IMR-90 (cell line): ENCODE measurements around the gene ADAMTSL2. TPM values are rescaled to one million over a fixed set of nuclear protein-coding genes. Genes with fewer than 3 reads are reported as not detected.

Source experiments
- ATAC-seq: fragments of 200-7000 bp; cut with Tn5 transposase; 2 replicates; pipeline ENCODE4 v1.9.1; 2020; ENCODE audit warnings: low read depth, mild to moderate bottlenecking, moderate library complexity
- BruUV-seq: library from RNA; stranded (reverse); fragments of 400-500 nt; replicated peaks from 2 replicates; lab custom pipeline; 2021; lab: Mats Ljungman, UMichigan
- CTCF ChIA-PET: fragments of 300-600 bp; formaldehyde crosslinking; extraction: SDS; loops from one replicate; lab custom pipeline; 2021; ENCODE audit warnings: antibody characterized with exemption; lab: Yijun Ruan, JAX
- POLR2A ChIA-PET: fragments of 300-600 bp; sonication (Branson Sonifier 250); formaldehyde crosslinking; loops from one replicate; lab custom pipeline; 2022; ENCODE audit warnings: antibody characterized with exemption; ENCODE audit not compliant: unreplicated experiment; lab: Charles Lee
- DNase-seq: peaks from one replicate; pipeline ENCODE4 v3.0.0; 2013
- H2AFZ ChIP-seq: replicated peaks from 2 replicates; pipeline ENCODE3; 2013; ENCODE audit warnings: low read length, mild to moderate bottlenecking; ENCODE audit not compliant: poor library complexity
- H2AK5ac ChIP-seq: 2 replicates; pipeline ENCODE4 v1.6.1; 2013; ENCODE audit warnings: low read depth, low read length, inconsistent platforms
- H2AK9ac ChIP-seq: replicated peaks from 2 replicates; pipeline ENCODE3; 2013; ENCODE audit warnings: mild to moderate bottlenecking, low read depth, low read length, moderate library complexity; ENCODE audit not compliant: poor library complexity
- H2BK120ac ChIP-seq: 2 replicates; pipeline ENCODE4 v1.6.1; 2013; ENCODE audit warnings: low read depth, low read length, inconsistent platforms
- H2BK15ac ChIP-seq: 3 replicates; pipeline ENCODE4 v1.6.1; 2013; ENCODE audit warnings: low read depth, low read length, inconsistent platforms
- H2BK20ac ChIP-seq: 2 replicates; pipeline ENCODE4 v1.6.1; 2013; ENCODE audit warnings: low read depth, mild to moderate bottlenecking, inconsistent platforms, low read length, moderate library complexity
- H2BK5ac ChIP-seq: 2 replicates; pipeline ENCODE4 v1.6.1; 2013; ENCODE audit warnings: mild to moderate bottlenecking, low read depth, low read length, inconsistent platforms; ENCODE audit not compliant: poor library complexity, severe bottlenecking
- H3K14ac ChIP-seq: replicated peaks from 2 replicates; pipeline ENCODE4 v1.6.1; 2013; ENCODE audit warnings: low read depth, low read length, inconsistent platforms
- H3K18ac ChIP-seq: 2 replicates; pipeline ENCODE4 v1.6.1; 2013; ENCODE audit warnings: low read depth, low read length, control low read depth
- H3K23ac ChIP-seq: 2 replicates; pipeline ENCODE4 v1.6.1; 2013; ENCODE audit warnings: low read depth, low read length, inconsistent platforms
- H3K27ac ChIP-seq: 2 replicates; pipeline ENCODE4 v1.5.1; 2013; ENCODE audit warnings: mild to moderate bottlenecking, control low read depth, low read length; ENCODE audit not compliant: insufficient read depth
- H3K27me3 ChIP-seq: 2 replicates; pipeline ENCODE4 v1.6.1; 2013; ENCODE audit warnings: low read length; ENCODE audit not compliant: control insufficient read depth, insufficient read depth
- H3K36me3 ChIP-seq: 2 replicates; pipeline ENCODE4 v1.6.1; 2013; ENCODE audit warnings: low read length, mixed read lengths; ENCODE audit not compliant: control insufficient read depth, insufficient read depth
- H3K4ac ChIP-seq: 2 replicates; pipeline ENCODE4 v1.6.1; 2013; ENCODE audit warnings: low read depth, low read length, inconsistent platforms
- H3K4me1 ChIP-seq: 2 replicates; pipeline ENCODE4 v1.6.1; 2013; ENCODE audit warnings: low read length, mixed read lengths; ENCODE audit not compliant: control insufficient read depth, insufficient read depth
- H3K4me2 ChIP-seq: 2 replicates; pipeline ENCODE4 v1.6.1; 2013; ENCODE audit warnings: low read depth, mild to moderate bottlenecking, control low read depth, low read length, moderate library complexity
- H3K4me3 ChIP-seq: 2 replicates; pipeline ENCODE4 v1.5.1; 2013; ENCODE audit warnings: low read depth, mild to moderate bottlenecking, control low read depth, low read length, moderate library complexity; ENCODE audit not compliant: insufficient read depth
- H3K56ac ChIP-seq: 2 replicates; pipeline ENCODE4 v1.6.1; 2013; ENCODE audit warnings: low read length, inconsistent platforms; ENCODE audit not compliant: insufficient read depth; ENCODE audit errors: extremely low read depth
- H3K79me1 ChIP-seq, 2 experiments: 2 replicates each; pipeline ENCODE4 v1.6.1; 2013; ENCODE audit warnings: low read length in 2 of 2, inconsistent platforms in 1 of 2, low read depth in 1 of 2
- H3K9ac ChIP-seq: 2 replicates; pipeline ENCODE4 v1.6.1; 2013; ENCODE audit warnings: low read depth, low read length, control low read depth
- H3K9me1 ChIP-seq: 2 replicates; pipeline ENCODE4 v1.6.1; 2013; ENCODE audit warnings: low read length, inconsistent platforms; ENCODE audit not compliant: insufficient read depth
- H3K9me3 ChIP-seq: 2 replicates; pipeline ENCODE4 v1.6.1; 2013; ENCODE audit warnings: low read length; ENCODE audit not compliant: control insufficient read depth, insufficient read depth
- H4K20me1 ChIP-seq: 2 replicates; pipeline ENCODE4 v1.6.1; 2013; ENCODE audit warnings: low read length, inconsistent platforms; ENCODE audit not compliant: insufficient read depth
- H4K5ac ChIP-seq: 2 replicates; pipeline ENCODE4 v1.6.1; 2013; ENCODE audit warnings: mild to moderate bottlenecking, low read depth, low read length, control low read depth
- H4K8ac ChIP-seq, 2 experiments: 2 replicates each; pipeline ENCODE4 v1.6.1; 2013; ENCODE audit warnings: low read depth in 2 of 2, low read length in 2 of 2, control low read depth in 1 of 2, inconsistent platforms in 1 of 2
- H4K91ac ChIP-seq: 2 replicates; pipeline ENCODE4 v1.6.1; 2013; ENCODE audit warnings: low read depth, low read length, inconsistent platforms; ENCODE audit not compliant: insufficient read depth
- BHLHE40 ChIP-seq: fragments of 150-350 bp; IDR thresholded peaks from 2 replicates; pipeline ENCODE4 v1.6.1; 2016; ENCODE audit warnings: mild to moderate bottlenecking, low read depth, low read length
- CEBPB ChIP-seq: IDR thresholded peaks from 2 replicates; pipeline ENCODE4 v1.6.1; 2012; ENCODE audit warnings: low read depth, low read length, improper control_type of control experiment
- CHD1 ChIP-seq: IDR thresholded peaks from 2 replicates; pipeline ENCODE4 v1.6.1; 2012; ENCODE audit warnings: low read depth, low read length, improper control_type of control experiment
- CTCF ChIP-seq: conservative IDR thresholded peaks from 2 replicates; pipeline ENCODE4 v1.5.1; 2012; ENCODE audit warnings: mild to moderate bottlenecking, low read depth, low read length, improper control_type of control experiment
- ELK1 ChIP-seq: fragments of 150-350 bp; IDR thresholded peaks from 2 replicates; pipeline ENCODE4 v1.6.1; 2016; ENCODE audit warnings: low read depth, mild to moderate bottlenecking, low read length, moderate library complexity, borderline replicate concordance
- FOS ChIP-seq: fragments of 150-350 bp; IDR thresholded peaks from 2 replicates; pipeline ENCODE4 v1.6.1; 2016; ENCODE audit warnings: low read depth, low read length
- MAZ ChIP-seq: IDR thresholded peaks from 2 replicates; pipeline ENCODE4 v1.6.1; 2012; ENCODE audit warnings: low read depth, mild to moderate bottlenecking, low read length, improper control_type of control experiment, moderate library complexity, borderline replicate concordance
- MXI1 ChIP-seq: IDR thresholded peaks from 2 replicates; pipeline ENCODE4 v1.6.1; 2012; ENCODE audit warnings: low read depth, mild to moderate bottlenecking, low read length, moderate library complexity, borderline replicate concordance
- NFE2L2 ChIP-seq: fragments of 150-350 bp; IDR thresholded peaks from 2 replicates; pipeline ENCODE4 v1.6.1; 2016; ENCODE audit warnings: low read depth, mild to moderate bottlenecking, low read length
- POLR2A ChIP-seq: IDR thresholded peaks from 2 replicates; pipeline ENCODE4 v1.6.1; 2012; ENCODE audit warnings: mild to moderate bottlenecking, low read depth, low read length
- RAD21 ChIP-seq: IDR thresholded peaks from 2 replicates; pipeline ENCODE4 v1.6.1; 2012; ENCODE audit warnings: low read length, improper control_type of control experiment
- RCOR1 ChIP-seq: IDR thresholded peaks from 2 replicates; pipeline ENCODE4 v1.6.1; 2012; ENCODE audit warnings: mild to moderate bottlenecking, low read length, improper control_type of control experiment; ENCODE audit not compliant: insufficient replicate concordance
- RFX5 ChIP-seq: IDR thresholded peaks from 2 replicates; pipeline ENCODE4 v1.8.0; 2012; ENCODE audit warnings: low read depth, mild to moderate bottlenecking, low read length, moderate library complexity
- USF2 ChIP-seq: fragments of 150-350 bp; IDR thresholded peaks from 2 replicates; pipeline ENCODE4 v1.6.1; 2017; ENCODE audit warnings: mild to moderate bottlenecking, antibody characterized with exemption, low read length, low read depth
- WGBS, 2 experiments: methylation state at CpG; one replicate each; pipeline versions ENCODE4 v1.1.5 to v1.1.7; 2013; ENCODE audit warnings: missing lambda C conversion rate in 2 of 2; ENCODE audit not compliant: insufficient read length in 1 of 2; ENCODE audit errors: extremely low coverage in 2 of 2; 5-methylcytosine and 5-hydroxymethylcytosine counted together
- dilution Hi-C: fragments of 300-500 bp; cut with HindIII; formaldehyde crosslinking; loops from one replicate; pipeline ENCODE4 v1.14.3; 2018; ENCODE audit warnings: low sequenced_read_pairs; ENCODE audit not compliant: unreplicated experiment
- in situ Hi-C: fragments of 300-500 bp; cut with MboI; formaldehyde crosslinking; loops from 3 replicates; pipeline ENCODE4 v1.14.3; 2019; ENCODE audit warnings: low sequenced_read_pairs, inconsistent platforms, mixed read lengths
- intact Hi-C: fragments of 100-400 bp; cut with micrococcal nuclease; formaldehyde crosslinking; loops from 2 replicates; pipeline ENCODE4 v1.10.0; 2022
- polyA plus RNA-seq, 3 experiments: library from polyadenylated mRNA; depleted of rRNA; stranded (reverse); fragments of >200 nt; gene quantifications; 2 replicates each; pipeline ENCODE4 v1.2.3, GENCODE V29; 2012; ENCODE audit warnings: low replicate concordance in 1 of 3
- total RNA-seq: library from RNA; depleted of rRNA; stranded (reverse); fragments of >200 nt; gene quantifications from 2 replicates; pipeline ENCODE4 v1.2.3, GENCODE V29; 2012

ADAMTSL2 gene
- total and polyA plus RNA-seq, 2 of the 4 experiments (the other 2 are of a cell fraction) = not detected

DNA sequence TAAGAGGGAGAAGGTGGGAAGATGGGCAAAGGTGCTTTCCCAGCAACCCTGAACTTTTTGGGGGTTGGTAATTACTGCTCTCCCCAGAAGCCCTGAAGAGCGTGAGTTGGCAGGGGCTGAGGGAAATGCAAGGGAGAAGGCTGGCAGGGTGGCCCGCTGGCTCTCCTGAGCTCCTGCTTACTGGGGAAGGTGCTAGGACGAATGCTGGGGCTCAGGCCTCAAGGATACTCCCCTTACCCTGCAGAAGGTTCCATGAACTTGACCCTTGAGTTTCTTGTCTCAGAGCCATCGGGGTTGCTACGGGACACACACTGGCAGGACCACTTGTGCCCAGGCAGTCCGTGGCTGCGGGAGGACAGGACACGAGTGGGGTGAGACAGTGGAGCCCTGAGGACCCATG lies 73.5 kb downstream of the ADAMTSL2 start:
- Histone ChIP-seq H3K4me3 (no peak overlapping the region), H3K4me2 (no peak overlapping the region), H2BK15ac (no peak overlapping the region), H3K27ac (no peak overlapping the region), H4K91ac (no peak overlapping the region), H3K23ac (no peak overlapping the region), H2BK20ac (no peak overlapping the region), H3K4ac (no peak overlapping the region), H3K27me3 (peaks cover 64% of the 10 kb centered on the region), H3K9me1 (no peaks in the 10 kb centered on the region), H4K20me1 (no peaks in the 10 kb centered on the region), H2AFZ (no peak overlapping the region), H4K8ac (no peak overlapping the region), H3K56ac (no peak overlapping the region), H3K79me1 (no peaks in the 10 kb centered on the region), H3K14ac (no peak overlapping the region), H2BK120ac (no peak overlapping the region), H3K9ac (no peak overlapping the region), H2AK5ac (no peak overlapping the region), H3K36me3 (no peaks in the 10 kb centered on the region), H3K18ac (no peak overlapping the region), H2AK9ac (no peak overlapping the region), H2BK5ac (no peak overlapping the region), H3K9me3 (no peaks in the 10 kb centered on the region), H3K4me1 (no peaks in the 10 kb centered on the region), H4K5ac (no peak overlapping the region)
- TF ChIP-seq CEBPB = no peak
- no peak for TF ChIP-seq POLR2A
- TF ChIP-seq MAZ = no peak
- no peak for TF ChIP-seq BHLHE40
- no peak for TF ChIP-seq RFX5
- TF ChIP-seq RAD21 = no peak
- no peak for TF ChIP-seq FOS
- no peak for TF ChIP-seq NFE2L2
- no peak for TF ChIP-seq CHD1
- no peak for TF ChIP-seq RCOR1
- TF ChIP-seq ELK1 = no peak
- no peak for TF ChIP-seq CTCF
- no peak for TF ChIP-seq USF2
- TF ChIP-seq MXI1 = no peak
- DNase-seq = no peak
- whole genome bisulfite sequencing, 2 experiments = 57% methylated on average over 1 of the region's 8 CpGs; no CpG with 5 or more reads in 1 of the 2 experiments
- ChIA-PET POLR2A (no interaction called here), CTCF (no interaction called here)
- no TSS peak for BruUV-seq
- ATAC-seq = no peak
- intact Hi-C loops = loop anchor here (10.0 kb wide), 1 partner anchor 117 kb away; no protein-coding TSS in a partner anchor
- dilution Hi-C loops = no loop called here
- in situ Hi-C loops = no loop called here
